Mesendoderm (in vitro differentiated cells): ENCODE data around the gene MSL3.
A peak's percentile ranks its signal among the peaks of the same experiment; 100 is the strongest.

ENCODE experiments used
- DNase-seq: peaks from one replicate; pipeline ENCODE4 v3.0.0; 2013
- H2AK5ac ChIP-seq: 2 replicates; pipeline ENCODE4 v1.6.1; 2013; ENCODE audit warnings: low read length, inconsistent platforms
- H2BK120ac ChIP-seq: 2 replicates; pipeline ENCODE4 v1.6.1; 2013; ENCODE audit warnings: low read depth, mild to moderate bottlenecking, low read length, moderate library complexity, mixed read lengths
- H2BK15ac ChIP-seq: replicated peaks from 2 replicates; pipeline ENCODE4 v1.6.1; 2013; ENCODE audit warnings: low read depth, mild to moderate bottlenecking, moderate library complexity
- H2BK5ac ChIP-seq: 2 replicates; pipeline ENCODE4 v1.6.1; 2013; ENCODE audit warnings: low read length, inconsistent platforms
- H3K18ac ChIP-seq: 2 replicates; pipeline ENCODE4 v1.6.1; 2013; ENCODE audit warnings: mild to moderate bottlenecking, low read length, mixed read lengths
- H3K23ac ChIP-seq: one replicate; pipeline ENCODE4 v1.6.1; 2013; ENCODE audit warnings: low read length
- H3K27ac ChIP-seq: 2 replicates; pipeline ENCODE4 v1.5.1; 2013; ENCODE audit warnings: low read depth, mild to moderate bottlenecking, inconsistent platforms, low read length, moderate library complexity
- H3K27me3 ChIP-seq: 2 replicates; pipeline ENCODE4 v1.6.1; 2013; ENCODE audit warnings: low read length, control low read depth, mild to moderate bottlenecking, inconsistent platforms; ENCODE audit not compliant: insufficient read depth, poor library complexity
- H3K36me3 ChIP-seq: 2 replicates; pipeline ENCODE4 v1.6.1; 2013; ENCODE audit warnings: low read length, inconsistent platforms; ENCODE audit not compliant: control insufficient read depth, insufficient read depth
- H3K4ac ChIP-seq: one replicate; pipeline ENCODE4 v1.6.1; 2013; ENCODE audit warnings: low read depth, mild to moderate bottlenecking, low read length, moderate library complexity
- H3K4me1 ChIP-seq: 2 replicates; pipeline ENCODE4 v1.6.1; 2013; ENCODE audit warnings: low read depth, low read length, inconsistent platforms; ENCODE audit not compliant: control insufficient read depth
- H3K4me2 ChIP-seq: 2 replicates; pipeline ENCODE4 v1.6.1; 2013; ENCODE audit warnings: low read length
- H3K4me3 ChIP-seq: 2 replicates; pipeline ENCODE4 v1.5.1; 2013; ENCODE audit warnings: mild to moderate bottlenecking, low read length
- H3K56ac ChIP-seq: one replicate; pipeline ENCODE4 v1.6.1; 2013; ENCODE audit warnings: low read length
- H3K79me1 ChIP-seq: 2 replicates; pipeline ENCODE4 v1.6.1; 2013; ENCODE audit warnings: low read length, inconsistent platforms
- H3K79me2 ChIP-seq: 2 replicates; pipeline ENCODE4 v1.6.1; 2013; ENCODE audit warnings: mild to moderate bottlenecking, low read length; ENCODE audit not compliant: control insufficient read depth, insufficient read depth
- H3K9ac ChIP-seq: 2 replicates; pipeline ENCODE4 v1.6.1; 2013; ENCODE audit warnings: low read length, inconsistent platforms
- H4K5ac ChIP-seq: one replicate; pipeline ENCODE4 v1.6.1; 2013; ENCODE audit warnings: low read length
- H4K8ac ChIP-seq: one replicate; pipeline ENCODE4 v1.6.1; 2013; ENCODE audit warnings: low read depth, mild to moderate bottlenecking, control low read depth, low read length, moderate library complexity
- WGBS: extraction: QIAGEN DNeasy Blood & Tissue Kit; methylation state at CpG from one replicate; pipeline ENCODE4 v1.1.7; 2013; ENCODE audit warnings: low lambda C conversion rate, missing lambda C conversion rate; ENCODE audit not compliant: insufficient coverage; ENCODE audit errors: extremely low coverage; 5-methylcytosine and 5-hydroxymethylcytosine counted together

Gene MSL3

DNA sequence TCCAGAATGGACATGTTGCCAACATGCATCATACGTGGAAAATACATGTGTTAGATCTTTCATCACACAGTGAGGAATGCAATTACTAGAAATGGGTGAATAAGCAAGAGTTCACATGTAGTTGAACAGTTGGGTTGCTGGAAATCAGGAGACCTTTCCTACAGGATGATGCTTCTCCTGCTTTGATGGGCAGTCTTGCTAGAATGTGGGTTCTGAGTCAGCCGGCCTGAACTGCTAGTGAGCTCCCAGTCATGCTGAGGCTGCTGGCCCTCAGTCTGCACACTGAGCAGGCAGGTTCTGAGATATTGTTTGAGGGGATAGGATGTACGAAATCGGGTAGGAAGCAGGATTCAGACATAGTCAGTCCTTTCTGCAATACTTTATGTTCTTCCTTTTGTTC lies 20.2 kb downstream of the MSL3 start:
- Histone ChIP-seq H3K9ac (no peak overlapping the region), H2AK5ac (no peak overlapping the region), H3K79me2 (no peaks in the 10 kb centered on the region), H3K56ac (no peak overlapping the region), H3K36me3 (no peaks in the 10 kb centered on the region), H3K23ac (no peak overlapping the region), H3K79me1 (no peaks in the 10 kb centered on the region), H4K5ac (no peak overlapping the region), H3K4me3 (no peak overlapping the region), H2BK5ac (no peak overlapping the region), H3K27me3 (no peaks in the 10 kb centered on the region), H3K4me2 (no peak overlapping the region), H3K4ac (no peak overlapping the region), H3K4me1 (no peaks in the 10 kb centered on the region), H3K27ac (no peak overlapping the region), H2BK120ac (no peak overlapping the region), H4K8ac (no peak overlapping the region), H2BK15ac (no peak overlapping the region), H3K18ac (no peak overlapping the region)
- no CpG with 5 or more reads among the region's 4 CpGs for WGBS
- no peak for DNase-seq

- Histone ChIP-seq H3K56ac (no peak overlapping the region), H3K27me3 (no peaks in the 10 kb centered on the region), H2BK5ac (no peak overlapping the region), H3K4ac (no peak overlapping the region), H3K4me2 (no peak overlapping the region), H3K9ac (no peak overlapping the region), H2AK5ac (no peak overlapping the region), H3K4me1 (no peaks in the 10 kb centered on the region), H3K79me1 (no peaks in the 10 kb centered on the region), H3K36me3 (no peaks in the 10 kb centered on the region), H4K8ac (no peak overlapping the region), H2BK120ac (no peak overlapping the region), H3K79me2 (no peaks in the 10 kb centered on the region), H4K5ac (no peak overlapping the region), H3K4me3 (no peak overlapping the region), H3K18ac (no peak overlapping the region), H3K23ac (no peak overlapping the region), H3K27ac (no peak overlapping the region), H2BK15ac (no peak overlapping the region)
- DNase-seq, result no peak
- no CpG with 5 or more reads among the region's 2 CpGs for WGBS
Observed at GRCh38 chrX:11781133-11781532, 23.1 kb downstream of the MSL3 start.

GRCh38 chrX:11781734-11782370 lies 23.8 kb downstream of the MSL3 start:
- H3K27ac ChIP-seq, result no peak overlapping the region
- no peak overlapping the region for H3K18ac ChIP-seq
- no peaks in the 10 kb centered on the region for H3K79me1 ChIP-seq
- H3K27me3 ChIP-seq, result no peaks in the 10 kb centered on the region
- H3K4me3 ChIP-seq, result no peak overlapping the region
- no peak overlapping the region for H4K5ac ChIP-seq
- H3K4ac ChIP-seq, result no peak overlapping the region
- DNase-seq, result peak; percentile 2
- no peak overlapping the region for H3K9ac ChIP-seq
- H2AK5ac ChIP-seq, result no peak overlapping the region
- no peaks in the 10 kb centered on the region for H3K36me3 ChIP-seq
- H2BK15ac ChIP-seq, result no peak overlapping the region
- no CpG with 5 or more reads among the region's 3 CpGs for WGBS
- no peak overlapping the region for H3K56ac ChIP-seq
- H4K8ac ChIP-seq, result no peak overlapping the region
- no peak overlapping the region for H3K4me2 ChIP-seq
- no peaks in the 10 kb centered on the region for H3K79me2 ChIP-seq
- H3K4me1 ChIP-seq, result no peaks in the 10 kb centered on the region
- H2BK5ac ChIP-seq, result no peak overlapping the region
- no peak overlapping the region for H3K23ac ChIP-seq
- H2BK120ac ChIP-seq, result no peak overlapping the region

DNA sequence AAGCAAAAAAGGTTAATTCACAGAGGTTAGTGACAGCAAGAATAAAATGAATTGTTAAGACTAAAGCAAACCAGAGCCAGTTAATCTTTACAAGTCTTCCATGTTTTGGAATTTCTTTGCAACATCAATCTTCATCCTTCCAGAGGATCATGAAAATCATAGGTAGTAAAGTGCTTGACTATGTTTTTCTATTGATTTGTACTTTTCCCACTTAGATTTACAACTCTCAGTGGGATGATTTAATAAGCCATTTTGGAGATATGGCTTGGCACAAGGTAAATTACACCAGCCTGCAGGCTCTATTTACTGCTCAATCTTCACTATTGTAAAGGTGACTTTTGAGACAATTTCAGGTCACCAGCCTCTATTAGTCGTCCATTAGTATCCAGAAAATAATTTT lies 26.5 kb downstream of the MSL3 start:
- Histone ChIP-seq H3K79me2 (no peaks in the 10 kb centered on the region), H3K4me2 (no peak overlapping the region), H3K79me1 (no peaks in the 10 kb centered on the region), H2BK120ac (no peak overlapping the region), H3K4me1 (no peaks in the 10 kb centered on the region), H3K4me3 (no peak overlapping the region), H3K9ac (no peak overlapping the region), H3K27me3 (no peaks in the 10 kb centered on the region), H3K4ac (no peak overlapping the region), H4K8ac (no peak overlapping the region), H2BK15ac (no peak overlapping the region), H3K27ac (no peak overlapping the region), H2AK5ac (no peak overlapping the region), H3K18ac (no peak overlapping the region), H3K23ac (no peak overlapping the region), H2BK5ac (no peak overlapping the region), H3K56ac (no peak overlapping the region), H4K5ac (no peak overlapping the region), H3K36me3 (no peaks in the 10 kb centered on the region)
- no peak for DNase-seq
- no CpG with 5 or more reads among the region's 1 CpG for WGBS

GRCh38 chrX:11786862-11787261 lies 28.8 kb downstream of the MSL3 start:
- WGBS, result no CpG with 5 or more reads among the region's 5 CpGs
- Histone ChIP-seq H3K4me1 (no peaks in the 10 kb centered on the region), H4K8ac (no peak overlapping the region), H3K56ac (no peak overlapping the region), H3K79me2 (no peaks in the 10 kb centered on the region), H3K4me2 (no peak overlapping the region), H3K27me3 (no peaks in the 10 kb centered on the region), H2AK5ac (no peak overlapping the region), H2BK5ac (no peak overlapping the region), H2BK15ac (no peak overlapping the region), H3K36me3 (no peaks in the 10 kb centered on the region), H4K5ac (no peak overlapping the region), H3K4ac (no peak overlapping the region), H3K27ac (no peak overlapping the region), H2BK120ac (no peak overlapping the region), H3K18ac (no peak overlapping the region), H3K79me1 (no peaks in the 10 kb centered on the region), H3K9ac (no peak overlapping the region), H3K4me3 (no peak overlapping the region), H3K23ac (no peak overlapping the region)
- DNase-seq, result no peak

DNA sequence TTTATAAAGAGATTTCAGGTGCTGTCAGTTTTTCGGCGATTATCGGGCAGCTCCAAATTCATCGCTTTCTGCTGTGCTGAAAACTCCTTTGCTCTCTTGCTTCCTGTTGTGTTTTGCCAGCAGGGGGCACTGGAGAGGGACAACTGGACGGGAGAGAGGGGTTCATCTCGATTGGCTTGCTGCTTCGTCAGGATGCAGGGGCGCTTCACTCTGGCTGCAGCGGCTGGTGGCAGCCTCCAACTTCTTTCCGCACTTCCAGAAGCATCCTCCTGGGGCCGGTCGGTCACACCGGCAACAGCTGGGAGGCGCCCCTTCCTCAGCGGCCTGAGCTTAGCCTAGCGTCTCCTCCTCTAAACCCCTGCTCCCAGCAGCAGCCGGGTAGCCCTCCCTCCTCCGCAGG lies 29.5 kb downstream of the MSL3 start:
- Histone ChIP-seq H2AK5ac (no peak overlapping the region), H3K18ac (no peak overlapping the region)

More for the DNA sequence above, 29.5 kb downstream of the MSL3 start:
- no peak overlapping the region for H3K27ac ChIP-seq
- H2BK120ac ChIP-seq, result no peak overlapping the region
- no peaks in the 10 kb centered on the region for H3K79me2 ChIP-seq
- no peak overlapping the region for H3K56ac ChIP-seq
- DNase-seq, result peak; percentile 93
- no peaks in the 10 kb centered on the region for H3K36me3 ChIP-seq
- H3K79me1 ChIP-seq, result no peaks in the 10 kb centered on the region
- H3K9ac ChIP-seq, result no peak overlapping the region
- no peak overlapping the region for H2BK5ac ChIP-seq
- no peak overlapping the region for H2BK15ac ChIP-seq
- H3K4me1 ChIP-seq, result no peaks in the 10 kb centered on the region
- no peak overlapping the region for H3K4me3 ChIP-seq
- H4K5ac ChIP-seq, result no peak overlapping the region
- H3K4ac ChIP-seq, result no peak overlapping the region
- no peak overlapping the region for H3K4me2 ChIP-seq
- H4K8ac ChIP-seq, result no peak overlapping the region
- no peaks in the 10 kb centered on the region for H3K27me3 ChIP-seq
- no CpG with 5 or more reads among the region's 18 CpGs for WGBS
- H3K23ac ChIP-seq, result no peak overlapping the region
